Activated T-cell treated with anti-CD3 and anti-CD28 coated beads for 24 hours (primary cell): Measurements from ENCODE around the gene VPS35L.

Experiments used
- DNase-seq: peaks from one replicate; pipeline ENCODE4 v3.0.0-alpha.2; 2020; ENCODE audit warnings: low read depth

The VPS35L gene

DNA sequence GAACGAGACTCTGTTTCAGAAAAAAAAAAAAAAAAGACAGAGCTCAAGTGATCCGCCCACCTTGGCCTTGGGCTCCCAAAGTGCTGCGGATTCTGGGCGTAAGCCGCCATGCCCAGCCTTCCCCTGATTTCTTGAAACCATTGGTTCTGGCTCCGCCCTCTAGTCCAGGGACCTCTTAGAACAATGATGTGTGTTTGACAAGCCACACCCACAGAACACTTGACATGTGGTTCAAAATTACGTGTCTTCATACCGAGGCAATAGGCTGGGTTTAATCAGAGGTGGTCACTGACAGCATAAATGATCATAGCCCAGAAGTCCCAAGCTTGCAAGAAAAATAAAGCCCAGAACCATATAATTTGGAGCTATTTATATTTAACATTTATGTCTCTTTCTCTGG, 139.5 kb downstream of the VPS35L start:
- no peak for DNase-seq

DNA sequence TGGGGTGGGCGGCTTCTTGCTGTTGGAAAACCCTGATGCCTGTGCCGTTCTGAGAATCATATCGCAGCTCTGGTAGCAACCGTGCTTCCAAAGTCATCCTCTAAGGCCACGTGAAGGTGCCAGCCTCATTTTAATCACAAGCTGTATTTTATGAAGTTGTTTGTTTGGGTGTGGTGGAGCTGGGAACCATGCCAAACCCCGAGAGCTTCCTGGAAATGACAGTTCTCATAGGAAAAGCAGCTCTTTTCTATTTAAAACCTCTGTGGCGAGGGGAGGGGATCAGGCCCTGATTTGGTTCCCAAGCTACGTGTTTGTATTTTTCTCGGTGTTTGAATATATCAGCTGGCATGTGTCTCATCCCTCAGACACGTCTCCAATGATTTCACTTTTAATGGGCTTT, 140.8 kb downstream of the VPS35L start:
- DNase-seq: peak; percentile 30

DNA sequence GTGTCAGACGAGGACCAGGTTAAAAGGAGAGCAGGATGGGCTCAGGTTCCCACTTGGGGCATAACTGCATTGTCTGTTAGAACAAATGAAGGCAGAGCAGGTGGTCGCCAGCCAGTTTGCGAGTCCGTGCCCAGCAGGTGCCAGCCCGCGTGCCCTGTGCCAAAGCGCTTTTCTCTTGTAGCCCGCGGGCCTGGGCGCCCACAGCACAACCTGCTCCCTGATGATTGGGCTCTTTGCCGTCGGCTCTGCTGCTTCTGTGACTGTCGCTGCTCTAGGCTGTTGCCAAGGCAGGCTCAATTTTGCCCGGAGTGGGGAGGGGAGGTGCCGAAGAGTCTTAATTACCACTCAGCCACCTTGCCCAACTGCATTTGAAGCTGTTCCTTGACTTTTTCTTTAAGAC, 141.5 kb downstream of the VPS35L start:
- DNase-seq: no peak

DNA sequence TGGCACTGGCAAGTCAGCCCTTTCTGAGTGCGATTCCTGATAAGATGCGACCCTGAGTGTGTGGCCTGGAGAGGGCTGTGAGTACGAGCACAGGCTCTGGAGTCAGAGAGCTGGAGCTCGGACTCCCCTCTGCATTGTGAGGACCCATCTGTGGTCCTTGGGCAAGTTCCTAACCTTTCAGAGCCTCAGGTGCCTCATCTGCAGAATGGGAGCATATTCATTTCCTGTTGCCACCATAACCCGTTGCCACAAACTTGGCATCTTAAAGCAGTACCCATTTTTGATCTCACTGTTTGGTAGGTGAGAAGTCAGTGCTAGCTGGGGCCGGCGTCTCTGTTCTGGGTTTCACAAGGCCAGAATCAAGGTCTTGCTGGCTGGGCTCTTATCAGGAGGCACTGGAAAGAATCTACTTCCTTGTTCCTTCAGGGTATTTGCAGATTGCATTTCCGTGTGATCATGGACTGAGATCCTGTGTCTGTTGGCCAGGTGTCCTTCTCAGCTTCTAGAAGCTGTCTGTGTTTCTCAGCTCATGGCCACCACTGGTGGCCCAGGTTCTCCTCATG, 142.3 kb downstream of the VPS35L start:
- DNase-seq: no peak

DNA sequence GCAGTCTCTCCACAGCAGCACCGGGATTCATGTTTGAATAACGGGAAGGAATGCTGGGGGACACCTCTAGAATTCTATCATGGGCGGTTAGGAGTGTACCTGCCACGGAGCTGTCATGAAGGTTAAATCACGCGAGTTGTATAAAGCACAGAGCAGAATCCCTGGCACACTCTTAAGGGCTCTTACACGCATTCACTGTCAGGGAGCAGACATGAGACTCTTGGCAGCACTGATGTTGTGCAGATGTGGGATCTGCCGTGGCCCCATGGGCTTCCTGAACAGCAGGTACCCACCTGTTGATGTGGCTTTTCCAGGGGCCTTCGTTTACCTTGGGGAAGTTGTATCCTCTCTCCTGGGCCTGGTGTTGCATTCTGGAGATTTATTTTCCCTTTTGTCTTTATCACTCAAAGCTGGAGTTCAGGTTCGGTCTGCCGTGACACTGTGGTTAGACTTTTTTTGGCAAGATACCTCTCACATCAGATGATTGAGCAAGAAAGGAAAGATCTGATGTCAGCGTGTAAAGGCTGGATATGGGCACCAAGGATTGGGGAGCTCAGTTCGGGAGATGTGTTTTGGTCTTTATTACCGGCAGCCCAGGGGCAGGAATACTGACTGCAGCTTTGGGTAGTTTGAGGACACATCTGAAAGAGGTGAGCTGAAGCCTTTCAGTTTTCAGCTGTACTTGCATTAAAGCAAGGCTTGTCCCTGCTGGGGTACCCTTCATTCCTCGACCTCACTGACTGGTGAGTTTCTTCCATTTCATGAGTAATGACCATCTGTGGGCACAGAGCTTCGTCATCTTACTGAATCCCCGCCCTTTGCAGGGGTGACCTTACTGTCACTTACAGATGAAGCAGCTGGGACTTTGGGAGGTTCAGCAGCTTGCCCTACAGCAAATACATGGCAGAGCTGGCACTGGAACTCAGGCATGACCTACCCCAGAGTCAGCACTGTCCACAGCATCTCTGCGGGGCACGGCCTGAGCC, 143.3 kb downstream of the VPS35L start:
- DNase-seq: no peak

DNA sequence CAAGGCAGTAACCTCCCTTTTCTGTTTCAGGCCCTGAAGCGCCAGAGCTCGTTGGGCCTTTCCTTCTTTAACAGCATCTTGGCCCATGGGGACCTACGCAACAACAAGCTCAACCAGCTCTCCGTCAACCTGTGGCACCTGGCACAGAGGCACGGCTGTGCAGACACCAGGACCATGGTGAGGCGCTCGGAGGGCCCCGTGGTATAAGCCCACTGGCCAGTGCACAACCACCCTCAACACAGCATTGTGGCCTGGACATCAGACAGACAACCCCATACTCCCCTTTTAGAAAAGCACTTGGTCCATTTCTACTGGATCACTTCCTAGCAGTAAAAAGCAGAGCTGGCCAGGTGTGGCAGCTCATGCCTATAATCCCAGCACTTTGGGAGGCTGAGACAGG, 144.0 kb downstream of the VPS35L start:
- no peak for DNase-seq

DNA sequence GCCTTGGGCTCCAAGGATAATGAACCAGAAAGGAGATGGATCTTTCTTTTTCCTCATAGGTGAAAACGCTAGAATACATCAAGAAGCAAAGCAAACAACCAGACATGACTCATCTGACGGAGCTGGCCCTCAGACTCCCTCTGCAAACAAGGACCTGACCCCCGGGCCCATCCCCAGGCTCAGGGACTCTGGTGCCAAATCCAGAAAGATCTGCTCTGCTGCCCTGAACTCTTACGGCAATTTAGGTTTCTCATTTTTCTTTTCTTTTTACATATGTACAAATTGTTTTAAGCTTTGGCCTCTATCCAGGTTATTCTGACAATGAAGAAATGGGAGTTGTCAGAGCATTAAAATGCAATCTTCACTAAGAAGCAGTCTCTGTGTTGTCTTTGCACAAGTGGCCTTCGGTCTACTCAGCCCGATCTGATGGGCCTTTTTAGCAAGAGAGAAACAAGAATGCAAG, 144.8 kb downstream of the VPS35L start:
- no peak for DNase-seq

DNA sequence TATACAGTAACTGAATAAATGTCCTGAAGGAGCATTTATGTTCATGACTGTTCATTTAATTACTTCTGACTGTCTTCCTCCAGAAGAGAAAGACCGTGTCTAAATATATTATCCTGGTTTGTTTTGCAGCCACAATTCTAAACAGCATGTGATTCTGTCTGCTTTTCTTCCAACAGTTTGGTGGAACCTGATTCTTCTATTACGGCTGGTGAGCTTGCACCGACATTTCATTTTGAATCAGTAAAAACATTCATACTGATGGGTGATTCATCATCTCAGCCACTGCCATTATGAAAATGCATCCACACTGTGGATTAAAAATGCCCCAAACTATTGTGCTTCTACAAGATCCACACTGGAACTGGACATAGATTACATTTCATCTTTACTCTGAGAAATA, 145.6 kb downstream of the VPS35L start:
- DNase-seq: no peak

DNA sequence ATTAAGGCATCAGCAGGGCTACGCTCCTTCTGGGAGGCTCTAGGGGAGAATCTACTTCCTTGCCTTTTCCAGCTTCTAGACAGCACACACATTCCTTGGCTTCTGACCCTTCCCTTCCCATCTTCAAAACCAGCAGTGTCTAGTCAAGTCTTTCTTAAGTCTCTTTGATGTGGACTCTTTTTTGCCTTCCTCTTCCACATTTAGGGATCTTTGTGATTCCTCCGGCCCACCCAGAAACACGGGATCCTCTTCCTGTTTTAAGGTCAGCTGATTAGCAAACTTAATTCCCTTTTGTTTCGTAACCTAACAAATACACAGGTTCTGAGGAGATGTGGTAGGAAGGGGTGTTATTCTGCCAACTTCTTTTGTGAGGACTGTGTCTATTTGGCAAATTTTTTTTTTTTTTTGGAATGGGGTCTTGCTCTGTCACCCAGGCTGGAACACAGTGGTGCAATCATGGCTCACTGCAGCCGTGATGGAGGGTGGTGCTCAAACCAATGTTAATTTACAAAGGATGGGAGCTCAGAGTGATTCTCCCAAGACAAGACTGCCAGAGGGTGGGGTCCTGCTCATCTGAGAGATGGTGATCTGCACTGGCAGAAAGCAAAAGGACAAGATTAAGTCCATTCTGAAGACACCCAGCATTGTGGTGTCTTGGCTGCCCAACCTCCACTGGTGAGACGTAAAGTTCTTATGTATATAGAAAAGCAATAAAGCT, 147.8 kb downstream of the VPS35L start:
- DNase-seq: no peak

DNA sequence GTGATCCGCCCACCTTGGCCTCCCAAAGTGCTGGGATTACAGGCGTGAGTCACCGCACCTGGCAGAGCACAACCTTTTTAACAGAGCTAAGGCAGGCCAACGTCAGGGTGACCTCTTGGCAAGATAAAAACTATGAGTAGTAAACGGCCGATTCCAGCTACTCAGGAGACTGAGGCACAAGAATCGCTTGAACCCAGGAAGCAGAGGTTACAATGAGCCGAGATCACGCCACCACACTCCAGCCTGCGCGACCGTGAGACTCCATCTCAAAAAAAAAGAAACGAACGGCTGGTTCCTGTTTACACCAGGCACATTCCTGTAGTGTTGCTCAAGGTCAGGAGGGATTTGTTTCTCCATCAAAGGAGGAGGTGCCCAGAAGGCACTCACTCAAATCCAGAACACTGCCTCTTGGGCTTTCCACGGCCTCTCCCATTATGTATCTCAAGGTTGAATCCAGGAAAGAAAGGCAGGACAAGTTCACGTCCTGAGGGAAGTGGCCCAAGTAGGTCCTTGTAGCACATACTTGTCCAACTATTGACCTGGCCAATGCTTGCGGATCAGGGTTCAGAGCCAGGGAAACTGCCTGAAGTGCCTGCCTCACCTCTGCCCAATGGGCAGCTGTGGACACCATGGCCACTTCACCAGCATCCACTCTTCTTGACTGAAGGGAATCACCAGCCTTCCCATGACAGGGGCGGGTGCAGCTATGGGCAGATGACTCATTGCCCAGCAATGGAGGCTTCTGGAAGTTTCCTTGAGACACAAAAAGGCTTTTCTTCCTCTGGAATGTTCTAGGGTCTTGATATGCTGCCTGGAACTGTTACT, 149.0 kb downstream of the VPS35L start:
- no peak for DNase-seq

DNA sequence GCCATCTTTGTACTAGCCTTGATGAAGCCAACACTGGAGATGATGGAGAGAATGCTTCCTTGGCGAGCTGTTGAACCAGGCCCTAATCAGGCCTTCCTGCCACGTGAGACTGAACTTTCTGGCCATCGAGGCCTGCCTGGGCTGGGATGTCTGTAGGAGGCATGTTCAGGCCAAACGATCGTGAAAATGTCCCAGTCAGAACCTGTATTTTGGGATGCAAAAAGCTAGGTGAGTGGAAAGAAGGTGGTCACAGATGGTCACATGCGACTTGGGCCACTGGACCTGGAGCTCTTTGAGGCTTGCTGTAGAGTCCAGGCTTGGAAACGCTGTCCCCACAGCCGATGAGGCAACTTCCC, 149.6 kb downstream of the VPS35L start:
- DNase-seq: no peak

DNA sequence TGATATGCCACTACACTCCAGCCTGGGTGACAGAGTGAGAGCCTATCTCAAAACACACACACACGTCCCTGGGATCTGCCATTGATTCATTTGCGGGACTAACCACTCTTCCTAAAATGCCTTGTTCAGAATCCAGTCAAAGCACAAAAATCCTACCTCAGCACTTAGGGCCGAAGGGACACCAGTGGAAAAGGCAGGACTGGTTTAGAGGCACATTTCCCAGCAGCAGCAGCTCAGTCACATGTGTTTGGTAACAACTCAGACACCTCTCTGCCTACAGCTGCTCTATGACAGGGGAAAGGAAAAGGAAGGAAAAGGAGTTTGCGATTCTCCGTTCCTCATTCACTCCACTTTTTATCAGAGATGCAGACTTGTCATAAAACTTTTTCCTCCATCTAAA, 150.3 kb downstream of the VPS35L start:
- no peak for DNase-seq

DNA sequence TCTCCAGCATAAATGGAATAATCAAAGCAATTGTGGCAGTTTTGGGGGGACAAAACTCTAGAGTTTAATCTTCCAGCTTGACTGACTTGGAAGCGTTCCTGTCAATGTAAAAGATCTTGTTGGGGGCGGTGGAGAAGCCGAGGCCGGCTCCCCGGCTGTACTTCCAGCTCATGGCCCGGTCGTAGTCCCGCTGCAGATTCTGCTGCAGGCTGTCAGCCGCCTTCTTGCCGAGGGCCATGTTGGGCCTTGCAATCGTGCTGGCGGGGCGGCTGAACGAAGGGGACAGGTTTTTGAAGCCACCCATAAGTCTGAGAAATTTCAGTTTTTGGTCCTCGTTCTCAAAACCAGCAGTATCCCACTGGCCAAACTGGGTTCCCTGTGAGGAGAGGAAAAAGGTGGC, 151.3 kb downstream of the VPS35L start:
- no peak for DNase-seq

DNA sequence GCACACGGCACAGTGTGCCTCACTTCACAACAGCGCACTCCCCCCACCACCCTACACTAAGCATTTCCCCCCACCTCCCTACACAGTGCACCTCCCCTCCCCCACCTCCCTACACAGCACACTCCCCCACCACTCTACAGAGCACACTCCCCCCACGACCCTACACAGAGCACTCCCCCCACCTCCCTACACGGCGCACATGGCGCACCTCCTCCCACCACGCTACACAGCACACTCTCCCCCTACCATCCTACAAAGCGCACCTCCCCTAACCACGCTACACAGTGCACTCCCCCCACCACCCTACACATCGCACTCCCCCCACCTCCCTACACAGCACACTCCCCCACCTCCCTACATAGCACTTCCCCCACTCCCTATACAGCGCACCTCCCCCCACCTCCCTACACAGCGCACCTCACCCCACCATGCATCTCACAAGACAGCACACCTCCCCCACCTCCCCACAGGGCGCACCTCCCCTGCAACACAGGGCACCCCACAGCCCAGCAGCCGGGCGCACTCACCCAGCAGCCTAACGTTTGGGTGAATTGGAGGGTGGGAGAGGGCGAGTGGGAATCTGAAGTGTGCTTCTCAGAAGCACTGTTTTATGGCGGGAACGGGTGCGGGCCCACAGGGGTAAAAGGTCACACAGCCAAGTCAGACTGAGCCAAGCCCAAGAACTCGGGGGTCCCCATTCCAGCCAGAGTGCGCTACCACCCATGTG, 152.2 kb downstream of the VPS35L start:
- DNase-seq: no peak

DNA sequence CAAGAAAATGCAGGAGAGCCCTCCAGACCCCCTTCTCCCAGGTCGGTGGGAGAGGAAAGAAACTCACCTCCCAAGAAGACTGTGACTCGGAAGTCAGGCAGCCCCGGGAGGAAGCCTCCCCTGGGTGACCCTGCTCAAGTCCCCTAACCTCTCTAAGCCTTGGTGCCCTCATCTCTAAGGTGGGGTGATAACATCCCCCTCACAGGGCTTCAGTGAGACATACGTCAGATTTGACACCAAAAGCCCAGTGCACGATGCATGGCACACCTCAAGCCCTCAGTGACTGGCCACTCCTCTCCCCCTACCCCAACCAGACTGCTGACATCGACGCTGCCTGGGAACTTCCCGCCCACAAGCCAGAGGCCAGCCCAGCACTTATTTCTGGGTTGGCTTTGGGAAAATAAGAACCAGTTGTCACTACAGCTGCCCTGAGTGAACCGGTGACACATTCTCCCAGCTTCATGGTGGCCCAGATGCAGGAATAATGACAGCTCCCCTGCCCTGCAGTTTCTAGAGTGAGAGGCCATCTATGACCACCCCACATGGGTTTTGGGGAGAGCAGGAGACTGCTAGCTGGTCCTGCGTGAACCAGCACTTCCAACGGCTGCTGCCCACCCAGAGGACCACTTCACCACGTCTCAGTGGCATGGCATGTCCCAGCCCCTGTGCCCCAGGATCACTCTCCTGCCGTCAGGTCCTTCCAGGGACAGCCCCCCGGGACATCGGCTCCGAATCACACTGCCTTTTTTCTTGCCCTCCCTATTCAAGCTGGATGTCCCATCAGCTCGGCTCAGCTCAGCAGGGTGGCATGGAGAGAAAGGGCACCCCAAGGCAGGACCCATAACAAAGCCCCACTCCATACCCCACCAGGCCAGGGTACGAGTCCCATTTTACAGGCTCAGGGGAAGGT, 153.0 kb downstream of the VPS35L start:
- no peak for DNase-seq

DNA sequence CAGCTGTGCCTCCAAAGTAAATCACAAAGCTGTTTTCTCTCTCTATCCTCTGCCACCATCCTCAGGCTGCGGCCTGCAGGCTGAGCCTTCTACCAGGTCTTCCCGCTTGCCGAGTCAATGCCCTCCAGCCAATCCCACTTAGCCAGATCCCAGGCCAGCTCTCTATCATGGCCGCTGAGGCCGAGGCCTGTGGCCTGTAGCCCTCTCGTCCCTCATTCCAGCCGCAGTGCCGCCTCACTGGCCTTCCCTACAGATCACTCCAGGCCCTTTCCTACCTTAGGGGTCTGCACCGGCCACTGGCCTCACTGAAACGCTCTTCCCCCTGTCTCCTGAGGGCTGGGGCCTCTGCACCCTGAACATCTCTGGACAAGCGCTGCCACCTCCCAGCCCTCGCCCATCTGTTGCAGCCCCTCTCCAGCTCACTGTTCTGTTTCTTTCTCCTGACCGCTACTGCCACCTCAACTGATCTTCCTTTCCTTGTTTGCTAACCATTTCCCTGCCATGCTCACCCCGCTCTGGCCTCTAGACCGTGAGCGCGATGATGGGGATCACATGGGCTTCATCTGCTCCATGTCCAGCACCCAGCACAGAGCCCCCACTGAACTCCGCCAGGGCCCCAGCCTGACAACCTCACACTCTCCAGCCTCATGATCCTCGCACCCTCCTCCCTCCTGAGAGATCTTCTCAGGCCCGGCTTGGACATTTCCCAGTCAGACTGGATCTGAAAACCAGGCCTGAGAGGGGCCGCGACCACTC, 154.1 kb downstream of the VPS35L start:
- DNase-seq: no peak

DNA sequence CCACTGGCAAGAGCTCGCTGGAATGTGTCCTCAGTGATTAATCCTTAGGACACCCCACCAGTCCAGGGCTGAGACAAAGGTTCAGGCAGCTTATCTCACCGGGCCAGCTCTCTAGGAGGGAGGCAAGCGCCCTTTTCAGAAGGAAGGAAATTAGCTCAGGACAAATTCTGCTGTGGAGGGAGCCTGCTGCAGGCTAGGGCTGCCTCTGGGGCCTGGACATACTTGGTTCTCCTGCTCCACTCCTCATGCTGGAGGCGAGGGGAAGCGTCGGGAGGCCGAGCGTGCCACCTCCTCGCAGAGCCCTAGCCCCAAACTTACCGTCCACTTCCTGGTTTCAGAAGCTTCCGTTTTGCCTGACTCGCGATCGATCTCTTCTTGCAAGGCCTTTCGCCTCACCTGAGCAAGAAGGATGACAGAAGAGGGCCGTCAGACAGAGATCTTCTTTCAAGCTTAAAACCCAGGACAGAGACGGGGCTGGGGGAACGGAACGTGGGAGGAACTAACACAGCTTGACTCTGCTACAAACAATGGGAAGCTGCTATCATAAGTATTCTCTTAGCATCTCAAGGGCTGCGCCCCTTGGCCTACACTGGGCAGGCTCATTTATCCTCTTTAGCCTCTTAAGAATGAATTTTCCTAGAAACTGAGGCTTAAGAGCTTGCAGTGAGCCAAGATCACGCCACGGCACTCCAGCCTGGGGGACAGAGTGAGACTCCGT, 154.8 kb downstream of the VPS35L start:
- no peak for DNase-seq

DNA sequence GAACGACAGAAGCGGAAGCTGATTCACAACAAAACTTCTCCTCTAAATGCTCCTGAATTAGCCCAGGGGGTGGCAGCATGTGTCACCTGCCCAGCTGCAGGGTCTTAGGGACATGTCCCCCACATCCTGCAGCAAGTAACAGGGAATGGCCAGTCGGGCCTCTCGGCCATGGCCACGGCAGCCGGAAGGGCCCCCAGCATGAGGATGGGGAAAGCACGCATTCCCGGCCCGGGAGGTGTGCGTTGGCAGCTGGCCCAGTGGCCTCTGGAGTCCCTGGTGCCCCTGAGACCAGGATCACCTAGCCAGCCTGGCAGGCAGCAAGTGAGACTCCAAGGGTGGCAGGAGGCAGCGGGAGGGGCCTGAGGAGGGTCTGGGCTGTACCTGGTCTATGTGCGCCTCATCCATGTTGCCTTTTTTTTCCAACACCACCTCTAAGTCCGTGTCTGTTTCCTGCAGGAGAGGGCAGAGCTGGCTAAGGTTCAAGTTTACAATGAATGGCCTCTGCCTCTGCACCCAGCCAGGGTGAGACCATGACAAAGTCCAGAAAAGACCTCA, 155.6 kb downstream of the VPS35L start:
- no peak for DNase-seq

DNA sequence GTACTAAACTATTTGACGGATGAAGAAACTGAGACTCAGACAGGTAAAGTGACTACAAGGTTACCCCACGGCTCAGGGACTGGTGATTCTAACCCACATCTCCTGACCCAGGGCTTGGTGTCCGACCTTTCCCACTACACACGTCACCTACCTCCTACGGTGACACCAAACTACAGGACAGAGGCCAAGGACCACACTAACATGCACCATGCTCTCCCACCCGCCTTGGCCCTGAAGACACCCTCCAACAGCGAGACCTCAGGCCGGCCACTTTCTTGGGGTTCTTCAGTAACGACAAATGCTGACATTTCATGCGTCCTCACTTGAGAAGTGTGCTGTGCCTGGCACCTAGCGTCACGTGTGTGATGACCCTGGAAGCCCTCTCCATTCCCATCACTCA, 156.1 kb downstream of the VPS35L start:
- no peak for DNase-seq
